Measurements from ENCODE around the gene JRKL. TPM values are rescaled to one million over a fixed set of nuclear protein-coding genes. Genes with fewer than 3 reads are reported as not detected.

The JRKL gene
- total and polyA plus RNA-seq, 2 of the 8 experiments (the other 6 are each of a cell fraction or from before 2014, with no cell fraction given): 1.4 to 4.9 TPM

GRCh38 chr11:96430668-96431067 lies 40.9 kb downstream of the JRKL start:
- Histone ChIP-seq H2AFZ (ENCODE audit: low read length) (no peak overlapping the region), H3K9ac (replicated peaks in 1 of 4; ENCODE audit: extremely low read depth in 1 of 4, low read depth in 3 of 4, low read length in 3 of 4) (no peak overlapping the region), H3K36me3 (ENCODE audit: control insufficient read depth in 2 of 4, insufficient read depth in 4 of 4, low read length in 3 of 4) (no peaks in the 10 kb centered on the region), H3K9me3 (ENCODE audit: insufficient read depth in 2 of 2, low read depth in 1 of 2, low read length in 1 of 2) (no peaks in the 10 kb centered on the region; a peak in 1 of 4 replicates), H4K20me1 (replicated peaks in 1 of 2; ENCODE audit: control insufficient read depth in 1 of 2, insufficient read depth in 2 of 2, low read length in 2 of 2) (no peaks in the 10 kb centered on the region), H3K27me3 (replicated peaks in 1 of 4; ENCODE audit: control insufficient read depth in 3 of 4, extremely low read depth in 1 of 4, insufficient read depth in 3 of 4, low read length in 3 of 4) (no peaks in the 10 kb centered on the region), H4K8ac (ENCODE audit: extremely low read depth, insufficient read depth, low read length) (no peak overlapping the region), H3K4me1 (replicated peaks in 1 of 4; ENCODE audit: control insufficient read depth in 3 of 4, insufficient read depth in 4 of 4, low read length in 3 of 4) (peaks cover 0 to 2% (median 0%) of the 10 kb centered on the region in 4 experiments; a peak in 2 of 7 replicates), H3K4ac (replicated peaks; ENCODE audit: insufficient read length, low read depth, low read length) (no peak overlapping the region), H3K14ac (ENCODE audit: insufficient read length) (no peak overlapping the region), H3K79me2 (ENCODE audit: control insufficient read depth in 1 of 2, insufficient read depth in 2 of 2, low read length in 2 of 2) (no peaks in the 10 kb centered on the region), H3K56ac (replicated peaks; ENCODE audit: insufficient read length, low read depth, low read length) (no peak overlapping the region), H3K23ac (ENCODE audit: insufficient read length) (no peak overlapping the region), H3K27ac (ENCODE audit: low read depth, low read length) (no peak overlapping the region), H4K5ac (ENCODE audit: insufficient read length, low read depth, low read length) (no peak overlapping the region), H2AK5ac (ENCODE audit: low read depth, low read length) (no peak overlapping the region), H2BK5ac (ENCODE audit: low read depth, low read length) (no peak overlapping the region), H2BK20ac (ENCODE audit: low read length) (no peak overlapping the region), H2BK120ac (replicated peaks; ENCODE audit: low read depth, low read length) (no peak overlapping the region), H3K18ac (ENCODE audit: extremely low read depth, low read length) (no peak overlapping the region), H3K79me1 (ENCODE audit: low read depth, low read length) (no peaks in the 10 kb centered on the region), H3K4me2 (ENCODE audit: insufficient read depth in 1 of 2, low read depth in 2 of 2, low read length in 2 of 2) (no peak overlapping the region), H2BK15ac (ENCODE audit: low read length) (no peak overlapping the region), H3K23me2 (ENCODE audit: low read depth, low read length) (no peaks in the 10 kb centered on the region), H3K4me3 (ENCODE audit: extremely low read depth in 1 of 4, insufficient read depth in 2 of 4, low read depth in 3 of 4, low read length in 4 of 4) (no peak overlapping the region), H2BK12ac (ENCODE audit: low read depth, low read length) (no peak overlapping the region), H4K91ac (replicated peaks; ENCODE audit: insufficient read length, low read length) (no peak overlapping the region)
- DNase-seq (ENCODE audit: low read depth in 1 of 2, low spot score in 2 of 2): no peak
- POLR2A ChIA-PET (ENCODE audit: partially characterized antibody): no interaction called here
- no peak for TF ChIP-seq HDAC2 (IDR thresholded peaks at IDR 0.05; ENCODE audit: borderline replicate concordance in 1 of 2, low read depth in 2 of 2, low read length in 2 of 2)
- no peak for FAIRE-seq
- CTCF ChIA-PET (ENCODE audit: partially characterized antibody): interaction anchor here (1.5 kb wide), 1 partner anchor 581 kb away, joined by 5 read pairs; no protein-coding TSS in a partner anchor
- 83% methylated on average over 3 of the region's 3 CpGs; no CpG with 5 or more reads in 1 of the 2 experiments for WGBS, 2 experiments (ENCODE audit: extremely low coverage in 1 of 2, insufficient coverage in 1 of 2, insufficient read length in 1 of 2, insufficient replicate concordance in 2 of 2, low coverage in 1 of 2, low lambda C conversion rate in 2 of 2, missing lambda C conversion rate in 1 of 2)
